GM19023 (cell line): ENCODE data around the gene ITGAV.

Experiments used
- ATAC-seq: cut with Tn5 transposase; IDR thresholded peaks from one replicate; pipeline ENCODE4 v1.9.1; 2021; ENCODE audit warnings: mild to moderate bottlenecking, moderate library complexity; ENCODE audit not compliant: unreplicated experiment

Gene ITGAV

GRCh38 chr2:186573531-186573930, 16.3 kb upstream of the ITGAV start:
- no peak for ATAC-seq

- no peak for ATAC-seq
Observed at GRCh38 chr2:186575302-186575701, 14.6 kb upstream of the ITGAV start.

- ATAC-seq = no peak
Observed at GRCh38 chr2:186575856-186576255, 14.0 kb upstream of the ITGAV start.

GRCh38 chr2:186576614-186577013, 13.2 kb upstream of the ITGAV start:
- ATAC-seq = no peak

- ATAC-seq = no peak
Observed at GRCh38 chr2:186582698-186583097, 7.2 kb upstream of the ITGAV start.

GRCh38 chr2:186584053-186584452, 5.8 kb upstream of the ITGAV start:
- no peak for ATAC-seq

GRCh38 chr2:186588421-186588820, 1.4 kb upstream of the ITGAV start:
- ATAC-seq = no peak

GRCh38 chr2:186588940-186589611, 780 bp upstream of the ITGAV start:
- ATAC-seq = peak; percentile 1

GRCh38 chr2:186590350-186590758, 498 bp downstream of the ITGAV start:
- no peak for ATAC-seq

GRCh38 chr2:186590759-186591505, 1.1 kb downstream of the ITGAV start:
- ATAC-seq = no peak

GRCh38 chr2:186591506-186591890, 1.6 kb downstream of the ITGAV start:
- ATAC-seq = no peak

- no peak for ATAC-seq
Observed at GRCh38 chr2:186592137-186592875, 2.5 kb downstream of the ITGAV start.

GRCh38 chr2:186593523-186593922, 3.7 kb downstream of the ITGAV start:
- no peak for ATAC-seq

- ATAC-seq = no peak
Observed at GRCh38 chr2:186594001-186594722, 4.3 kb downstream of the ITGAV start.

GRCh38 chr2:186595219-186595618, 5.4 kb downstream of the ITGAV start:
- ATAC-seq = no peak

GRCh38 chr2:186599186-186599778, 9.4 kb downstream of the ITGAV start:
- no peak for ATAC-seq

- ATAC-seq = no peak
Observed at GRCh38 chr2:186603286-186603685, 13.4 kb downstream of the ITGAV start.

GRCh38 chr2:186605041-186605440, 15.2 kb downstream of the ITGAV start:
- ATAC-seq = no peak

- no peak for ATAC-seq
Observed at GRCh38 chr2:186607660-186608324, 17.9 kb downstream of the ITGAV start.

GRCh38 chr2:186610785-186611184, 20.9 kb downstream of the ITGAV start:
- no peak for ATAC-seq
